Astrocyte (in vitro differentiated cells and primary cell): ENCODE measurements around the gene LRCOL1.

Source experiments
- CTCF ChIP-seq: IDR thresholded peaks from 2 replicates; pipeline ENCODE4 v1.5.1; 2011; ENCODE audit warnings: low read depth, mild to moderate bottlenecking, inconsistent platforms, low read length, moderate library complexity; ENCODE audit not compliant: insufficient read depth
- EZH2 ChIP-seq: IDR thresholded peaks from 2 replicates; pipeline ENCODE4 v1.6.1; 2012; ENCODE audit warnings: mild to moderate bottlenecking, low read length, inconsistent platforms; ENCODE audit not compliant: insufficient read depth

DNA sequence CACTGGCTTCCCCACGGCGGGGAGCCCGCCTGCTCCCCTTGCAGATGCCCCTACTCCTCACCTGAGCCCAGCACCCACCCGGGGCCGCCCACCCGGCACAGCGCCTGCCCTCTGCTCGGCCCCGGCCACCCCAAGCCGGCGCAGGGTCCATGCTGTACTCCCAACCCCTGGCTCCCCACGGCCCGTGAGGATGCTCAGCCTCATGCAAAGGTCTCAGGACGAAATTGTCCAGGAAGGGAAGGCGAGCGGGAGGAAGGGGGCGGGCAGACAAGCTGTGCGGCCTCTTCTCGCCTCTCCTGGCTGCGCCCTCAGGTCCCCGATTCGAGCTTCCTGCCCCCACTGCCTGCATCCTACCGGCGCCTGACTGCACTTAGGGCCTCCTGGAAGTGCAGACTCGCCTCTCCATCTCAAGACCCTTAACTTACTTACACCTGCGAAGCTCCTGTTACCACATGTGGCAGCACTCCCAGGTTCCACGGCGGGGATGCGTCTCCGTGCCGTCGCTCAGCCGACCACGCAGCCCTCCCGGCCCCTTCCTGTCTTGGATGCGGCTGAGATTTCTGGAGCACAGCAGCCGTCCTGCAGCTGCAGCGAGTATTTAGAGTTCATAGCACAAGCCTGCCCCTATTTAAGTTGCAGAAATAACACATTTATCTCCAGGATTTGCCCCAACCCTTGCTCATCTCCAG, 18.0 kb downstream of the LRCOL1 start:
- TF ChIP-seq EZH2 (no peak), CTCF (no peak)
